WTC11 (cell line): ENCODE data around the gene PXYLP1. TPM values are rescaled to one million over a fixed set of nuclear protein-coding genes. Genes with fewer than 3 reads are reported as not detected.

Source experiments
- ATAC-seq: fragments of 200-7000 bp; cut with Tn5 transposase; 2 replicates; pipeline ENCODE4 v1.10.0; 2021; ENCODE audit warnings: mild to moderate bottlenecking, moderate library complexity
- CTCF ChIA-PET: fragments of 300-600 bp; sonication (Branson Sonifier 250); formaldehyde crosslinking; loops from one replicate; lab custom pipeline; 2021; ENCODE audit warnings: antibody characterized with exemption; lab: Charles Lee
- POLR2A ChIA-PET: fragments of 350-600 bp; sonication (Branson Sonifier 250); formaldehyde crosslinking; loops from one replicate; lab custom pipeline; 2021; ENCODE audit warnings: antibody characterized with exemption; lab: Charles Lee
- DNase-seq: peaks from one replicate; pipeline ENCODE4 v3.0.0; 2021; ENCODE audit warnings: low spot score
- H3K27ac Mint-ChIP-seq: 2 replicates; pipeline ENCODE4 v1.8.0; 2021; ENCODE audit warnings: mixed read lengths
- H3K27me3 Mint-ChIP-seq: 2 replicates; pipeline ENCODE4 v1.8.0; 2021; ENCODE audit warnings: low read depth, mild to moderate bottlenecking, moderate library complexity, mixed read lengths
- H3K36me3 Mint-ChIP-seq: 2 replicates; pipeline ENCODE4 v1.8.0; 2021; ENCODE audit warnings: mixed read lengths
- H3K4me1 Mint-ChIP-seq: 2 replicates; pipeline ENCODE4 v1.8.0; 2022; ENCODE audit warnings: mixed read lengths
- H3K4me3 Mint-ChIP-seq: 2 replicates; pipeline ENCODE4 v1.8.0; 2021; ENCODE audit warnings: mild to moderate bottlenecking, moderate library complexity, mixed read lengths
- H3K9me3 Mint-ChIP-seq: 2 replicates; pipeline ENCODE4 v1.8.0; 2021; ENCODE audit warnings: mixed read lengths
- CREM ChIP-seq: sonication (generic); formaldehyde crosslinking; IDR thresholded peaks from 2 replicates; pipeline ENCODE4 v1.8.1; 2022; ENCODE audit warnings: mild to moderate bottlenecking, missing genetic modification reagents, moderate library complexity
- EMX1 ChIP-seq: fragments of 250-450 bp; sonication (Bioruptor Pico); IDR thresholded peaks from 2 replicates; pipeline ENCODE4 v1.8.0; 2021; ENCODE audit warnings: mild to moderate bottlenecking
- FOXK1 ChIP-seq: sonication (generic); formaldehyde crosslinking; IDR thresholded peaks from 2 replicates; pipeline ENCODE4 v1.8.0; 2022; ENCODE audit warnings: mild to moderate bottlenecking, moderate library complexity, missing genetic modification reagents
- GTF2I ChIP-seq: fragments of 250-450 bp; sonication (Bioruptor Pico); conservative IDR thresholded peaks from 2 replicates; pipeline ENCODE4 v1.4.0; 2021; ENCODE audit warnings: mild to moderate bottlenecking
- MYBL2 ChIP-seq: sonication (generic); formaldehyde crosslinking; IDR thresholded peaks from 2 replicates; pipeline ENCODE4 v1.8.1; 2023; ENCODE audit warnings: mild to moderate bottlenecking, moderate library complexity, missing genetic modification reagents
- NFE2L1 ChIP-seq: sonication (generic); formaldehyde crosslinking; IDR thresholded peaks from 2 replicates; pipeline ENCODE4 v1.8.1; 2023; ENCODE audit warnings: missing genetic modification reagents
- RELA ChIP-seq: sonication (generic); formaldehyde crosslinking; IDR thresholded peaks from 2 replicates; pipeline ENCODE4 v1.8.1; 2022; ENCODE audit warnings: missing genetic modification reagents, mild to moderate bottlenecking, borderline replicate concordance
- SMAD3 ChIP-seq: sonication (generic); formaldehyde crosslinking; IDR thresholded peaks from 2 replicates; pipeline ENCODE4 v1.8.0; 2022; ENCODE audit warnings: missing genetic modification reagents, mild to moderate bottlenecking, borderline replicate concordance
- SOX15 ChIP-seq: fragments of 250-450 bp; sonication (Bioruptor Pico); IDR thresholded peaks from 2 replicates; pipeline ENCODE4 v1.9.0; 2021; ENCODE audit warnings: mild to moderate bottlenecking
- SP1 ChIP-seq: sonication (generic); formaldehyde crosslinking; conservative IDR thresholded peaks from 2 replicates; pipeline ENCODE4 v1.8.1; 2022; ENCODE audit warnings: missing genetic modification reagents
- TCF7 ChIP-seq: sonication (generic); formaldehyde crosslinking; IDR thresholded peaks from 2 replicates; pipeline ENCODE4 v1.8.0; 2022; ENCODE audit warnings: mild to moderate bottlenecking, low read depth, missing genetic modification reagents, moderate library complexity
- TEAD4 ChIP-seq: sonication (generic); formaldehyde crosslinking; IDR thresholded peaks from 2 replicates; pipeline ENCODE4 v1.8.0; 2022; ENCODE audit warnings: mild to moderate bottlenecking, missing genetic modification reagents
- USF2 ChIP-seq: sonication (generic); formaldehyde crosslinking; IDR thresholded peaks from 2 replicates; pipeline ENCODE4 v1.8.1; 2023; ENCODE audit warnings: mild to moderate bottlenecking, missing genetic modification reagents, moderate library complexity
- ZNF263 ChIP-seq: sonication (generic); formaldehyde crosslinking; IDR thresholded peaks from 2 replicates; pipeline ENCODE4 v1.8.1; 2022; ENCODE audit warnings: low read depth, mild to moderate bottlenecking, moderate library complexity, missing genetic modification reagents
- ZNF423 ChIP-seq: fragments of 250-450 bp; sonication (Bioruptor Pico); IDR thresholded peaks from 2 replicates; pipeline ENCODE4 v2.1.2; 2022; ENCODE audit warnings: mild to moderate bottlenecking, moderate library complexity
- ZNF512 ChIP-seq: sonication (generic); formaldehyde crosslinking; IDR thresholded peaks from 2 replicates; pipeline ENCODE4 v1.8.1; 2022; ENCODE audit warnings: missing genetic modification reagents, borderline replicate concordance
- total RNA-seq: library from RNA; stranded (reverse); gene quantifications from 3 replicates; pipeline ENCODE4 v1.2.3, GENCODE V29; 2021
- TF ChIP-seq, protein P1 (sequence below): sonication (generic); formaldehyde crosslinking; IDR thresholded peaks from 2 replicates; pipeline ENCODE4 v1.8.0; 2023; ENCODE audit warnings: missing genetic modification reagents, mild to moderate bottlenecking, borderline replicate concordance
- TF ChIP-seq, protein P2 (sequence below): sonication (generic); formaldehyde crosslinking; IDR thresholded peaks from 2 replicates; pipeline ENCODE4 v1.8.0; 2022; ENCODE audit warnings: mild to moderate bottlenecking, missing genetic modification reagents

PXYLP1 gene
- total RNA-seq, 1 experiment from 2014 or later = 20.1 TPM

- TF ChIP-seq, protein P1, sequence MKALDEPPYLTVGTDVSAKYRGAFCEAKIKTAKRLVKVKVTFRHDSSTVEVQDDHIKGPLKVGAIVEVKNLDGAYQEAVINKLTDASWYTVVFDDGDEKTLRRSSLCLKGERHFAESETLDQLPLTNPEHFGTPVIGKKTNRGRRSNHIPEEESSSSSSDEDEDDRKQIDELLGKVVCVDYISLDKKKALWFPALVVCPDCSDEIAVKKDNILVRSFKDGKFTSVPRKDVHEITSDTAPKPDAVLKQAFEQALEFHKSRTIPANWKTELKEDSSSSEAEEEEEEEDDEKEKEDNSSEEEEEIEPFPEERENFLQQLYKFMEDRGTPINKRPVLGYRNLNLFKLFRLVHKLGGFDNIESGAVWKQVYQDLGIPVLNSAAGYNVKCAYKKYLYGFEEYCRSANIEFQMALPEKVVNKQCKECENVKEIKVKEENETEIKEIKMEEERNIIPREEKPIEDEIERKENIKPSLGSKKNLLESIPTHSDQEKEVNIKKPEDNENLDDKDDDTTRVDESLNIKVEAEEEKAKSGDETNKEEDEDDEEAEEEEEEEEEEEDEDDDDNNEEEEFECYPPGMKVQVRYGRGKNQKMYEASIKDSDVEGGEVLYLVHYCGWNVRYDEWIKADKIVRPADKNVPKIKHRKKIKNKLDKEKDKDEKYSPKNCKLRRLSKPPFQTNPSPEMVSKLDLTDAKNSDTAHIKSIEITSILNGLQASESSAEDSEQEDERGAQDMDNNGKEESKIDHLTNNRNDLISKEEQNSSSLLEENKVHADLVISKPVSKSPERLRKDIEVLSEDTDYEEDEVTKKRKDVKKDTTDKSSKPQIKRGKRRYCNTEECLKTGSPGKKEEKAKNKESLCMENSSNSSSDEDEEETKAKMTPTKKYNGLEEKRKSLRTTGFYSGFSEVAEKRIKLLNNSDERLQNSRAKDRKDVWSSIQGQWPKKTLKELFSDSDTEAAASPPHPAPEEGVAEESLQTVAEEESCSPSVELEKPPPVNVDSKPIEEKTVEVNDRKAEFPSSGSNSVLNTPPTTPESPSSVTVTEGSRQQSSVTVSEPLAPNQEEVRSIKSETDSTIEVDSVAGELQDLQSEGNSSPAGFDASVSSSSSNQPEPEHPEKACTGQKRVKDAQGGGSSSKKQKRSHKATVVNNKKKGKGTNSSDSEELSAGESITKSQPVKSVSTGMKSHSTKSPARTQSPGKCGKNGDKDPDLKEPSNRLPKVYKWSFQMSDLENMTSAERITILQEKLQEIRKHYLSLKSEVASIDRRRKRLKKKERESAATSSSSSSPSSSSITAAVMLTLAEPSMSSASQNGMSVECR (CRISPR knock-in tag) = no peak
- no peak for TF ChIP-seq ZNF512 (CRISPR knock-in tag)
- TF ChIP-seq SMAD3 (CRISPR knock-in tag) = no peak
- no peak for TF ChIP-seq FOXK1 (CRISPR knock-in tag)
- TF ChIP-seq SOX15 = no peak
- TF ChIP-seq TCF7 (CRISPR knock-in tag) = no peak
- no peak for TF ChIP-seq SP1
- TF ChIP-seq, protein P2, sequence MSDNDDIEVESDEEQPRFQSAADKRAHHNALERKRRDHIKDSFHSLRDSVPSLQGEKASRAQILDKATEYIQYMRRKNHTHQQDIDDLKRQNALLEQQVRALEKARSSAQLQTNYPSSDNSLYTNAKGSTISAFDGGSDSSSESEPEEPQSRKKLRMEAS (CRISPR knock-in tag) = no peak
- no peak for TF ChIP-seq CREM
- no peak for TF ChIP-seq USF2 (CRISPR knock-in tag)
- no peak for TF ChIP-seq ZNF263 (CRISPR knock-in tag)
These were observed 11.7 kb downstream of the PXYLP1 start (continued) for GRCh38 chr3:141243271-141243707.

DNA sequence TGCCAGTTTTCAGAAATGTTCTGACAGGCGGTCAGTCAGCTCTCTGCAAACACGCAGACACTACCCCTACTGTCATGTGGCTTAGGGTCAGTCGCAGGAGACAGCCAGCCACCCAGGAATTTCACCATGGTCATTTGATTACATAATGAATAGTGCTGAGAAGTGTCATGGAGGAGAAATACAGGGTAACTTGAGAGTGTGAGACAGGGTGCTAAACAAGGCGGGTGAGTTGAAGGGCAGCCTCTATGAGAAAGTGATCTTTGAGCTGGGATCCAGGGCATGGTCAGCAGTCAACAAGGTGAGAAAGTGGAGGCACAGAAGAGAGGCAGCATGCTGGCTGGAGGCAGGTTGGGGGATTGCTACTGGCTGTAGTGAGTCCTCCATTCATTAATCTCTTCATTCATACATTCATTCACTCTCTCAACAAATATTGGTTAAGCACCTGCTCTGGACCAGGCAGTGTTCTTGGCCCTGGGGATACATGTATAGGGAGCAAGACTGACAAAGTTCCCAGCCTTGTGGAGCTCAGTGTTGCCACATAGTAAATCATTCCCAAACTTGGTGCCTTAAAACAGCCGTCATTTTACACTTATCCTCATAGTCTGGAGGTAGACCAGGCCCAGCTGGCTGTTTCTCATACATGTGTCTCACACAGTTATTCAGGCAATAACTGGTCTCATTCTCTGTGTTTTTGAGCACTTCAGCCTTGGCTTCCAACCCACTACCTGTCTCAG lies 14.8 kb downstream of the PXYLP1 start:
- H3K4me1 Mint-ChIP-seq = 0 out of 2 replicates have a peak, but pooled peaks cover 4% of the 10 kb centered on the region
- no peaks in the 10 kb centered on the region for H3K27me3 Mint-ChIP-seq
- ATAC-seq (no peak), DNase-seq (no peak)
- peaks cover 5% of the 10 kb centered on the region for H3K36me3 Mint-ChIP-seq
- TF ChIP-seq TEAD4 (CRISPR knock-in tag) (no peak), CREM (no peak), MYBL2 (CRISPR knock-in tag) (no peak), RELA (CRISPR knock-in tag) (no peak), GTF2I (CRISPR knock-in tag) (no peak), ZNF423 (CRISPR knock-in tag) (no peak), NFE2L1 (no peak), EMX1 (no peak)
- TF ChIP-seq, all 79 proteins: peak for 0
- no peak overlapping the region for H3K27ac Mint-ChIP-seq
- peaks cover 5% of the 10 kb centered on the region; the same call in 1 of the 2 replicates for H3K9me3 Mint-ChIP-seq
- H3K4me3 Mint-ChIP-seq = no peak overlapping the region
- ChIA-PET CTCF (interaction anchor here (1.0 to 2.5 kb wide), 3 partner anchors 9 to 62 kb away, joined by 3 to 22 read pairs (median 4); partner anchors contain the start of gene PXYLP1), POLR2A (no interaction called here)
